Activated gamma-delta T cell treated with anti-CD3 and anti-CD28 coated beads, Interleukin-2, amount 50 U/mL, for 16 hours (primary cell): ENCODE measurements around the gene DNAL4.

ENCODE experiments used
- DNase-seq: peaks from one replicate; pipeline ENCODE4 v3.0.0-alpha.2; 2020; ENCODE audit warnings: low read depth

Gene DNAL4

GRCh38 chr22:38740116-38740723, 53.7 kb downstream of the DNAL4 start:
- DNase-seq, result no peak

GRCh38 chr22:38739300-38740055, 54.5 kb downstream of the DNAL4 start:
- DNase-seq, result no peak

- no peak for DNase-seq
Observed at GRCh38 chr22:38738475-38739070, 55.4 kb downstream of the DNAL4 start.

GRCh38 chr22:38737302-38738060, 56.5 kb downstream of the DNAL4 start:
- DNase-seq, result no peak

- no peak for DNase-seq
Observed at GRCh38 chr22:38736257-38736570, 57.7 kb downstream of the DNAL4 start.

- DNase-seq, result no peak
Observed at GRCh38 chr22:38735465-38736256, 58.3 kb downstream of the DNAL4 start.

GRCh38 chr22:38735126-38735464, 58.8 kb downstream of the DNAL4 start:
- DNase-seq, result no peak

- DNase-seq, result no peak
Observed at GRCh38 chr22:38734421-38735100, 59.4 kb downstream of the DNAL4 start.

- DNase-seq, result no peak
Observed at GRCh38 chr22:38733724-38734381, 60.1 kb downstream of the DNAL4 start.

GRCh38 chr22:38733329-38733723, 60.6 kb downstream of the DNAL4 start:
- DNase-seq, result no peak

GRCh38 chr22:38732251-38732815, 61.6 kb downstream of the DNAL4 start:
- no peak for DNase-seq

- DNase-seq, result no peak
Observed at GRCh38 chr22:38731703-38732161, 62.2 kb downstream of the DNAL4 start.

- no peak for DNase-seq
Observed at GRCh38 chr22:38730411-38730871, 63.5 kb downstream of the DNAL4 start.

- DNase-seq, result no peak
Observed at GRCh38 chr22:38729946-38730345, 64.0 kb downstream of the DNAL4 start.

- no peak for DNase-seq
Observed at GRCh38 chr22:38728871-38729796, 64.8 kb downstream of the DNAL4 start.
